ENCODE measurements around the gene PLXNB1.

Gene PLXNB1

DNA sequence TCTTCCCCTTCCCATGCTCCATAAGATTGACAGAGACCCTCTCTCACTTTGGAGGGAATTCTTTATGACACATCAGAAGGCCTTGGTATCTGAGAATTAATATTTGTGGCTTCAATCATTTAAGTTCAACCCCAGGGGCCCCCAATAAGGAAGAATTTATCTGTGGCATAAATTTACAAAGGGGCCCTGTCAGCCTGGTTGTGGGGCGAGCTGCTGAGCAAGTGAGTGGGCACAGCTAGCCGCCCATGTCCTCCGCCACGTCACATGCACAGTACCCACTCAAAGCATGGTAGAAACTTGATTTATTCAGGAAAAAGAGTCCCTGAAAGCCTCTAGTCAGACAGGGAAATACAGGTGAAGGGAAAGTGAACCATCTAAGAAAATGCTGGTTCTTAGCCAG lies 13.3 kb downstream of the PLXNB1 start:
- DNase-seq: no peak

DNA sequence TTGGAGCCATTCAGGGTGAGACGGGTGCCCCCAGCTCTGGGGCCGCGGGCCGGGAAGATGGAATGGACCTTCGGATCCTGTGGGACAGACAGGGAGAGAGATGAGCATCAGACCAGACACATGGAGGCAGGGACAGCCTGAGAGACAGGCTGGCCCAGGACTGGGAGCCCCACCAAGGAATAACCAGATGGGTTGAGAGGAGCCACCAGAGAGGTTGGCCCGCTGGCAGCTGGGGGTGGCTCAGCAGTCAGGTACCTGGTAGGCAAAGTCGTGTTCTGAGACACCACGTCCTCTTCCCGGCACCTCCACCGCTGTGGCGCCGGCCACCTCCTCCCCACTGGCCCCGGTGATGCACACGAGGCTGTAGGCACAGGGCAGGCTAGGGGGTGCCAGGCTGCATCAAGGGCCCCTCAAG lies 13.8 kb downstream of the PLXNB1 start:
- no peak for DNase-seq

DNA sequence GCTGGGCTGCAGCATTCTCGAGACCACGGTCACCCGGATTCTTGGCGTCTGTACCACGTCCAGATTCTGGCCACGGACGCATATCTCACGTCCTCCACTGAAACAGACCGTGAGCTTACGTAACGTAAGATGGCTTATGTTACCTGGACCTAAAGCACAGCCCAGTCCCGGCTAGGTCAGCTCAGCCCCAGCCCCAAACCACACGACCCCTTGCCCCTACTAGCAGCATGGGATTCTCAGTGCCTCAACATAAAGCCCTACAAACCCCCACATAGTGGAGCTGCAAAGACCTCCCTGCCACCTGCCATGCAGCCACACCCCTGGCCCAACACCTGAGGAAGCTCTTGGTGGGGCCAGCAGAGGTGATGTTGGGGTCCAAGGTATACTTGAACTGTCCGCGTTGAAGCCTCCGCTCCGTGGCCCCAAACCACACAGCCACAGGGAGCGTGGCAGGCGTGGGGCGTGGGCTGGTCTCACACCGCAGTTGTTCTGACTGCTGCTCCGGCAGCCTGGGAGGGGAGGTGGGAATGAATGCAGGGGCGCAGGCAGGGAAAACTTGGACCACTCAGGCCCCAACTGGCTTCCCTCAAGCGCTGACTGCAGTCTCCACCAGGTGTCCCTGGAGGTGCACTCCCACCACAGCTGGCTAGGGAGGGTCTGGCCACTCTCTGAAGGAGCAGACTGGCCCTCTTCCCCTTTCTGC lies 14.5 kb downstream of the PLXNB1 start:
- DNase-seq: no peak

DNA sequence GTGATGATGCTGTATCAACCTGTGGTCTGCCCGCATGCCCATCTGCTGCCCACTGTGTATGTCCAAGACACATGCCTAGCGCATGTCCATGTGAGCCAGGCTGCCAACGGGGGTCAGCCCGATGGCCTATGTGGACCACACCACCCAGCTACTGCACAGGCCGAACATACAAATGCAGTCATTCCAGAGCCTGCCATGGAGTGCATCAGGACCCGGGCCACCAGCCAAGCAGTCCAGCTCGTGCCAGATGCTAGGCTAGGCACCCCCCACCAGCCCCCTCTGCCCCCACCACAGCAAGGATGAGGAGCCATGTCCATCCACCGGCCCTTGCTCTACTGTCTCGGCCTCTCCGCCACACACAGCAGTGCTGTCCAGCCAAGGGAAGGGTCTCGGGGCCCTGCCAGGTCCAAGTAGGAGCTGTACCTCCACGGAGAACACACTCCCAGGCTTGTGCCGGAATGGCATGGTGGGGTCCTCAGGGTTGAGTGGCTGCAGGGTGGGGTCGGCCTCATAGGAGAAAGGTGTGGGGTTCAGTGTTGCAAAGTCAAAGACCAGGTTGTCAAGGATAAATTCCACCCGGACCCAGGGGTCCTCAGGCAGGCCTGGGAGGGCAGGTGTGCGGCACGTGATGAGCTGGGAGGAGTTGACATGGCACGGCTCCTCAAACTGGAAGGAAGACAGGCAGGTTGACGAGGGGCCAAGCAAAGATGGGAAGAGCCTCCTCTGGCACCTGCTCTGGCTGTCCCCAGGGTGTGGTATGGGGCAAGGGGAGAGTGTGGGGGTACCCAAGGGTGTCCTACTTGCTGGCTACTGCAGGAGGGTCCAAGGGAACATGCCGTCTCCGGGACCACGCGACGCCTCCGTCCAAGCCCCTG lies 15.3 kb downstream of the PLXNB1 start:
- DNase-seq: no peak

DNA sequence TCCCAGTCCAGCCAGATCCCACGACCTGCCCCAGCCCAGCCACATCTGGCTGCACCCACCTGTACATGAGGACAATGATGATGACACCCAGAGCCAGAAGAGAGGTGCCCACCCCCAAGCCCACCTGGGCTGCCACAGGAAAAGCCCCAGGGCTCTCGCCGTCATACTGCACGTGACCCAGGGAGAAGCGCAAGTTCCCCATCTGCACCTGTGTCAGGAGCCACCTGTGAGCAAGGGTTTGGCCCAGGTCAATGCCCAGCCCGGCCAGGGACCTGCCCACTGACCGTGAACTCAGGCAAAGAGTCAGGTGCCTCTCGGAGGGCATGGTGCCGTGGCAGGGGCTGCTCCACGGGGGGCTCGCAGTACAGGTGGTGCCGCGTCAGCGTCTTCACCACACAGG lies 16.3 kb downstream of the PLXNB1 start:
- DNase-seq: no peak

DNA sequence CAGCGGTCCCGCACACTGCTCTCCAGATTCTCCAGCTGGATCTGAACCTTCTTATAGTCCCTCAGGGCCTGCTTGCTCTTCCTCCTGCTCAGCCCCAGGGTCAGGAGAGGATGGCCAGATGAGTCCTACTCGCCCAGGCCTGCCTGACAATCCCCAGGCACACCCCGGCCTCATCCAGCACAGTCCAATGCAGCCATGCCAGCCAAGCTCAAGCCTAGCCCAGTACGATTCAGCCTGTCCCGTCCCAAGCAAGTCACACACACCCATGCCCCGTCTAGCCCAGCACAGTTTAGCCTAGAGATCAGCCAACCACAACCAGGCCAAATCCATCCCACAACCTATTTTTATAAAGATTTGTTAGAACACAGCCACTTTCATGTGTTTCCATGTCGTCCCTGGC lies 16.8 kb downstream of the PLXNB1 start:
- DNase-seq: no peak

DNA sequence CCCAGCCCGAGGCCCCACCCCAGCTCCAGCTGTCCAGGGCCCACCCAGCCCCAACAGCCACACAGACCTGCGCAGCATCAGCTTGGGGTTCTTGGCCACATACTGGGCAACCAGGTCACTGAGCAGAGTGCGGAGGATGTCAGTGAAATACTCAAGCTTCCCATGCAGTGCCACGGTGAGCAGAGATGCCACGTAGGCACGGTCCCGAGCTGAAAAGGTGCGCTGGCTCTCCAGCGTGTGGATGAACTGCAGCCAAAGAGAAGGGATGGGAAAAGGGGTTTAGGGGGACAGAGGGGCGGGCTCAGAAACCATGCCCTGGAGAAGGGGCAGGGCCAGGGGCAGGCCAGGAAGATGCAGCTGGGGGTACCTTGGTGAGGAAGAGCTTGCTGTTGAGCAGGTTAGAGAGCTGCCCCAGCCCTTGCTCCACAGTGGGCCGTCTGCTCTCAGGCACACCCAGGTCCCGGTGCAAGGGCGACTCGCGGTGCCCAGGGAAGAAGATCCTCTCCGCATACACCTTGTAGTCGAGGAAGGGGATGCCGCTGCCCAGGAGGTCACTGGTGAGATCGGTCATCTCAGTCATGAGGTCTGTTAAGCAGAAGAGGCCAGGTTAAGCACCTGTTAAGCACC lies 17.4 kb downstream of the PLXNB1 start:
- DNase-seq: no peak

DNA sequence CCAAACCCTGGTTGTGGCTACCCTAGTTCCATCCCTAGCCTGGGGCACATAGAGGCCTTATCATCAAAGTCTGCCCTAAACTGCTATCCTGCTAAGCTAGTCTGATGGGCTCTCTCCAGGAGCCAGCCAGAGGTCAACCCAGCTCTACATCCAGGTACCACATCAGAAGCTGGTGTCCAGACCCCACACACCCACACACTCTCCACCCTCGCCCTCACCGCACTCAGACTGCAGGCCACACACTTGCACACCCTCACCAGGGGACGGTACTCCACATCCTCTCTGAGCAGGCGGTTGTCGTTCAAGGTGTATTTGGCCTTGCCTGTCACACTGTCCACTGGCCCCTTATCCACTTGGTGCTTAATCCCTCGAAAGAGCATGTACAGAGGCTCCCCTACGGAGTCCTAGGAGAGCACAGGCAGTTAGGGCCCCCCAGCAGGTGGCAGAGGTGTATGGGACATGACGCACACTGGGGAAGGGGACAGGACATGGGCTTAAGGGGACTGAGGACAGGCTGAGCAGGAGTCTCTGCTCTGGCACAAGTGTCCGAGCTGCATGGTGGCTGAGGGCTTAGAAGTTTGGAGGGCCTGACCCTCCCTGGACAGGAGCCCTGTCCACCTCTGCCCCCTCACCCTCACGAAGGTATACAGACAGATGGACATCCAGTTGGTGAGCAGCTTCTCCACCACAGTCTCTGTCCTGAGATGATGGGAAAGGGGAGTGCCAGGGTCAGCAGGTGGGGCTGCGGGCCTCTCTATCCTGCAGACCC lies 18.1 kb downstream of the PLXNB1 start:
- no peak for DNase-seq

DNA sequence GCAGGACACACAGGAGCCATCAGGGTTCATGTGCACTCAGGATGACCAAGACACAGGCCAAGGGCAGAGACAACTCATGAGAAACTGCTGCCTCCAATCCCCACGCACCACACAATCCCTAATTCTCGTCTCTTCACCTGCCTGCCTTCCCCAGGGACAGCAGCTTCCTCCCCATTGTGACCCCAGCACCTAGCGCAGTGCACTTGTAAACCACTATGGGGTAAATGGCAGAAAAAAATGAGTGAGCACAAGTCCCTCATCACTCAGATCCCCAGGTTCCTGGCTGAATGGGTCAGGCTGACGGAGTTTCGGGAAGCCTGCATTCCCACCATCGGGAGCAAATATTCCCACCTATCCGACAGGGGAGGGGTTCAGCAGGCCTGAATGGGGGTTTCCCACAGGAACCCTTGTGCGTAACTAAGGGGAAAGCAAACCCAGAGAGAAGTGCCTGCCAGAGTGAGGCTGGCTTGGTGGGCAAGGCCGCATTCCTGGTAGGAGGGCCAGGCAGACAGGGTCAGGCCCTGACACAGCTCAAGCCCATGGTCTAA lies 18.8 kb downstream of the PLXNB1 start:
- no peak for DNase-seq

DNA sequence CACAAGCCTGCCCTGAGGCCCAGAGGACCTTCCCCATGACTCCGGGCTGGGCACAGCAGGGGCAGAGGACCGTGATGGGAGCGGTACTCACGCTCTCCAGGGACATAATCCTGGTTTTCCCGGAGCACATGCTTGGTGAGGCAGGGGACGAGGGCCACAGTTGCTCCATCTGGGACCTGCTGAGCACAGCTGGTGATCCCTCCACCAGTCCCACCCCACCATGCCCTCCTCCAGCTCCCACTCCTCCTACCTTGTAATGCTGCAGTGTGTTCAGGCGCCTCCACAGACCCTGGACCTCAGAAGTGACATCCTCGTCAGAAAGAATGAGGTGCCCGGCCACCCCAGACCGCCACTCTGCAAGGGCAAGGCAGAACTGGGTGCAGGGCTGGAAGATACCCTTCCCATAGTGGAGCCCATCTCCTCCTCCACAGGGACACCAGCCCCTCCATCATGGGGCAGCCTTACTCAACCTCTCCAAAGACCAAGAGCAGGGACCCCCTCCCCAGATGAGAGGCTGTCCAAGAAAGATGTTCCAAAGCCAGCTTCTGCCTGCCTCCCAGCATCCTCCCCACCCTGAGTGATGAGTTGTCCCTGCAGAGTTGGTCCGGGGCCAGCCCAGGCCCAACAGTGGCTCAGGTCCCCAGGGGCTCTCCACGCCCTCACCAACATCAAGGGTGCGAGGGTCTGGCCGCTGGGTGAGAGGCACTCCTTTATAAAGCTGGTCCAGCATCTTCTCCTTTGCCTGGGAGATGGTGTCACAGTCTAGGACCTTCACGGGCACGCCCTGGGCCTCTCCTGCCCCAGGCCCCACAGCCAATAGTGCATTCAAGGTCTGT lies 19.5 kb downstream of the PLXNB1 start:
- DNase-seq: no peak

DNA sequence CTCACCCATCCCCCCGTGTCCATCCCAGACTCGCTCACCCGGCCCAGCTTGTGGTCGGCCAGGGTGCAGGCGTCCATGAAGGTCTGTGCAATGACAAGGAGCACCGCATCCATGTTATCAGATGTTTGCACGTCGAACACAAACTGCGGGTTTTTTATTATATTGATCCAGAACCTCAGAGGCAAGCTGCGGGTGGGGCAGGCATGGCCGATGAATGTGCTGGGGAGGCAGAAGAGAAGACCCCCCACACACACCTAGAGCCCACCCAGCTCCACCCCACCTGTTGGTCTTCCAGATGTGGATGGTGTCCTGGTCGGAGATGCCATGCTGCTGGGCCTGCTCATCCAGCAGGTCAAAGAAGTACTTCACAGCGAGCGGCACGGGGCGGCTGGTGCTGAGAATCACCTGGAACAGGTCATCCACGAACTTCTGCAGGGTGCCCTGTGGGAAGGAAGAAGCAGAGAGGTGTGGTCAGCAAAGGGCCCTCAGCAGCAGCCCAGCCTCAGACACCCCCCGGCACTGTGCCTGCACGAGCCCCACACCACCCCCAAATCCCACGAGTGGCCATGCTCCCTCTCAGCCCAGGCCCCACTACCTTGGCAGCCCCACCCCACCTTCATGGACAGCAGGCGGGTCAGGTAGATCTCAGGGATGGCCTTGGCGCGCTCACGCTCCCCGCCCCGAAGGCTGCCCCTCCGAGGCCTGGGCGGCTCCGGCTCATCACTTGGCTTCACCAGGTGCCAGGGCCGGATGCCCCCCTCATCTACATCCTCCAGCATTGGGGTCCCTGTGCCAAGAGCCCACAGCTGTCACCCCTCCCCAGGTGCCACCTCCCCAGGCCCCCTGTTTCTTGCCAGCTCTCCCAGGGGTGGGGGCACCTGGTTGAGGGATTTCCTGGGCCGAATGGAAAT lies 20.3 kb downstream of the PLXNB1 start:
- DNase-seq: no peak

DNA sequence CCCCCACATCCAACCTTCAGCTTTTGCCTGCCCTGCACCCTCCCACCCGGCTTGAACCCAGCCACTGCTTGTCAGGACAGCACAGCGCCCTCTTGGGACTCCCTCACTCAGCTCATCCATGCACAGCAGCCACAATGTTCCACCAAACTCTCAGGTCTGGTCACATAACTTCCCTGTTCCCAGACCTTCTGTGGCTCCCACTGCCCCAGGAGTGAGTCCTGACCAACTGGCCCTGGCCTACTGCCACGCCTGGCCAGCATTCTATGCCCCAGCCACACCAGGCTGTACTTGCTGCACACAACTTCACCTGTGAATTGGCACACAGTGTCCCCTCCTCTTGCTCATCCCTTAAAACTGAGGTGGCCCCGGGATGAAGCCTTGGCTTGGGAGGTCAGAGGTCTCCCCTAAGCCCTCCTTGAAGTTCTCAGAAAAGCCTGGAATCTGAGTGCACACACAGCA lies 21.0 kb downstream of the PLXNB1 start:
- no peak for DNase-seq

DNA sequence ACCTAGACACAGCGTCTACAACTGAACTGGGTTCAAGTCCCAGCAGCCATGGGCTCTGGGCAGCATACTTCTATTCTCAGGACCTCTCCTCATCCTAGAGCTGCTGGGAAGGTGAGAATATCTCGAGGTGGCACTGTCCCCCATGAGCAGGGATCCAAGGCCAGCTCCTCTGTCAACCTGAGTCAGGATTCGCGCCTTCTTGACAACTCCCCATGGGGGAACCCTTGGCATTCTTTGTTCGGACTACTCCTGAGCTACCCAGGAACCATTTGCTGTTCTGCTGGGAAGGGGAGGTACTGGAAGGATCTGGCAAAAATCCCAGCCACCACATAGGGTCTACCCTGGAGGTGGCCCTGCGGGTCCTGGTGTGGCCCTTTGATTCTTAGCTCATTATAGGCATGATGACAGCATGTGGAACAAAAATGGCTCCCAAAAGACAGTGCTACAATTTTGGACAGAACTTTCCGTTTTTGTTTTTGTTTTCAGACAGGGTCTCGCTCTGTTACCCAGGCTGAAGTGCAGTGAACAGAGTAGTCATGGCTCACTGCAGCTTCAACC lies 22.3 kb downstream of the PLXNB1 start:
- DNase-seq: no peak

DNA sequence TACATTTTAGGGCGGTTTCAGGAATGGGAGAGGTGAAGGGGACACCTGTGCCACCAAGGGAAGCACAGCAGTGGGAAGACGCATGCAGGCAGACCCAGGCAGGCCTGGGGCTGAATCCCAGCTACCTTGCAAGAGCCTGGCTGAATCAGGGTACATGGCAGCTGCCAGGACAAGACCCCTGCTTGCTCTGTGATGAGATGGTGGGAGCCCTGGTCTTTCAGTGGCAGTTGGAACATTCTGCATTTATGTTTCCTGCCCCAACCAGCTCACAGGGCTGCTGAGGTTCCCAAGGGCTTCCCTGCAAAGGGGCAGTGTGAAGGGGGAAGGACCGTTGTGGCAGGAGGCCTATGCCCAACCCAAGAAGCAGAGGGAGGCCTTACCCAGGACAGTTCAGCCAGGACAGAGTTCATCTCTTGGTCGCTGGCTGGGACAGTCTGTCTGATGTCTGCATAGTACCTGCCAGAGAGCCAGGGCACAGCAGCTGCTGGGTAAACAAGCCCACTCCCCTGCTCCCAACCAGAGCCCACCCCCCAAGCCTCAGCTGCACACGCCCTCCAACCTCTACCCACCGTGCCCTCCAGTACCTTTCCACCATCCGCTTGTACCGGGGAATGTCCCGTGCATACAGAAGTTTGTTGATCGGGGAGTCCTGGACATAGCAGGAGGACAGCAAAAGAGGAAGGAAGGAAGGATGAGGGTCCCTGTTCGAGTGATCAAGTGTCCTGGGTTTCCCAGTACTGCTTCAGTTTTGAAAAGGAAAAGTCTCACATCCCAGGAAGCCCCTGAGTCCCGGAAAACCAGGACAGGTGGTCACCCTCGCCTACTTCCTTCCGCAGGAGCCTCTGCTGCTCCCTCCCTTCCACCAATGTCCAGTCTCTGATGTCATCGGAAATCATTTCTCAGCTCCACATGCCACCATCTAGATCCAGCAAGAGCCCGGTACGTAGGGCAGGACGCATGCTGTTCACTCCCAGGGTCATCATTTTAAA lies 23.1 kb downstream of the PLXNB1 start:
- no peak for DNase-seq

DNA sequence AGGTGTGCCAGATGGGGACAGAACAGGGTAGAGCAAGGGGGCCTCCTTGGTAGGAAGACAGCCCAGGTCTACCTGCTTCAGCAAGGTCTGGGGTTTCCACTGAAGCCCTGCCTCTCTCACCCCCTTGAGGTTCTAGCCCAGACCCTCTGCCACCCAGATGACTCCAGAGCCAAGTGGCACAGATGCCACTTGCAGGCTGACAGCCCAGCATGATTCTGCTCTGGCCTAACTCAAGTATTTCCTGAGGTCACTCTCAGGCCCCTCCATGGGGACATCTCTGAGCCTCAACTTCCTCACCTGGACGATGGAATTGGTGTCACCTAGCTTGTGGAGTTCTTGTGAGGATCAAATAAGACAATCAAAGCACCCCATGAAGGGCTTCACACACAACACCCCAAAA lies 23.9 kb downstream of the PLXNB1 start:
- no peak for DNase-seq

DNA sequence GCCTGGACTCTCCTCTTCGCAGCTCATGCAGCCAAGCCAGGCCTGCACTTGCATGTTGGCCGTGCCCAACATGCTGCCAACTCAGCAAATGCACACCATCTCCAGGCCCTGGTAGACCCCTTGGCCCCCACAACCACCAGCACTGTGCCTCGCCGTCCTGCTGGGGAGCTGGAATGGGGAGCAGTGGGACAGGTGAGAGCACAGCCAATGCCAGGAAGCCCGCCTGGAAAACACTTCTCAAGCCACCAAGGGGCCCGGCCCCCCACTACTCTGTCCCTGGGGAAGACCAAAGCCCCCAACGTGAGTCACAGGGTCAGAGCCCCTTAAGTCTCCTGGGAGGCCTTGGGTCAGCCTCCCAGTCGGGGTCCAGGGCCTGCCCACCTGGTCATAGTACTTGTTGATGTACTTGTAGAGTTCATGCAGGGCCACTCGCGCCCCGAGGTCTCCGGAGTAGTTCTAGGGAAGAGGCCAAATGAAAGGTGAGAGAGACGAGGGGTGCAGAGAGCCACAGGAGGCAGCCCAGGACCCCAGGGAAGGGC lies 24.5 kb downstream of the PLXNB1 start:
- DNase-seq: no peak

DNA sequence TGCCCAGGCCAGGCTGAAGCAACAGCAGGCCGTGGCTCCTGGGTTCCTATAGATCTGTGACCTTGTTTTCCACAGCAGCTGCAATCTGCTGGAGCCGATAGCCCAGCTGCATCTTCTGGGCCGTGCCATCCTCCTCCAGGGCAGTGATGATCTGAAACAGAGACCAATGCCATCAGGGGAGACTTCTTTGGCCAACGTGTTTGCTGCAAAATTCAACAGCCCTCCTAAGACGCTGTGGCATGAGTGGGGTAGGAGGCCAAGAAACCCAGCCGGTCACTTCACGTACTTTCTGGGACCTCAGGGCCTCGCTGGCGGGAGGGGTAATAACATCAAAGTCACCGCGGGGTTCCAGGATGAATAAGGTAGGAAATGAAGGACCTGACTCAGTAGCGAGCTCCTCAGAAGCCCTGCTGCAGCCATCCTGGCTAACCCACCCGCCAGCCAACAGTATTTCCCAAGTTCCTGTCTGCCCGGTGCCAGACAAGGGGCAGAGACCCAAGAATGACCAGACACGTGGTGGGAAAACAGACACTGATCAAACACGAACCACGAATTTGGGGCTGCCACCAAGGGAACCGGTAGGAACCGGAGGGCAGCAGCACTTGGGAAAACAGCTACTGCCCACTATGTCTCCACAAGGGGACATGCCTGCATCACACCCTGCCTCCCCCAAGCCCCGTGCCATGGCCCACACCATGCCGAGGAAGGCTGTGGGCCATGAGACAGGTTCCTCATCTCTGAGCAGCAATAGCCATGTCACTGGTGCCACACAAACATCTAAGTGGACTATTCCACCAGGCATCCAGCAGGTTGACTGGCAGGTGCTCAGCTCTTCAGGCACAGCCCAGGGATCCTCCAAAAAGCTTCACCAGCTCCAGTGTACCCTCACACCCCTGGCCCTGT lies 25.2 kb downstream of the PLXNB1 start:
- no peak for DNase-seq

Data from CD4-positive, alpha-beta T cell treated with Interferon gamma for 1 hour (primary cell).